Gastroesophageal sphincter (tissue), 4 donors: ENCODE results near the gene P3H1. TPM values are rescaled to one million over a fixed set of nuclear protein-coding genes. Genes with fewer than 3 reads are reported as not detected.

Experiments used
- ATAC-seq: fragments of 150-250 bp; one replicate; pipeline ENCODE4 v1.9.1; 2016; ENCODE audit warnings: mild to moderate bottlenecking, moderate library complexity
- H3K27ac ChIP-seq, 4 donors: fragments of 200-600 bp; sonication (generic) in 3 of 4; 1 replicate in 3 of 4; 2 replicates in 1 of 4; pipeline ENCODE4 v1.5.1; 2016 to 2019
- H3K27me3 ChIP-seq: fragments of 200-600 bp; sonication (generic); one replicate; pipeline ENCODE4 v1.5.1; 2019
- H3K36me3 ChIP-seq, 2 donors: fragments of 200-600 bp; sonication (generic); one replicate each; pipeline ENCODE4 v1.5.1; 2019; ENCODE audit warnings: control low read depth in 1 of 2
- H3K4me1 ChIP-seq, 3 donors: fragments of 200-600 bp; sonication (generic); 1 replicate in 2 of 3; 2 replicates in 1 of 3; pipeline ENCODE4 v1.5.1; 2016 to 2019; ENCODE audit warnings: control low read depth in 2 of 3
- H3K4me3 ChIP-seq, 2 donors: fragments of 200-600 bp; sonication (generic); one replicate each; pipeline ENCODE4 v1.5.1; 2019; ENCODE audit warnings: mild to moderate bottlenecking in 1 of 2, moderate library complexity in 1 of 2
- H3K9me3 ChIP-seq, 3 donors: fragments of 200-600 bp; sonication (generic); one replicate each; pipeline ENCODE4 v1.5.1; 2017 to 2019; ENCODE audit warnings: control low read depth in 2 of 3
- CTCF ChIP-seq, 4 experiments: fragments of 200-600 bp in 2 of 4; fragments of 450-650 bp in 2 of 4; sonication (generic) in 1 of 4; IDR thresholded peaks; one replicate each; pipeline ENCODE4 v1.5.1; 2017 to 2019; ENCODE audit warnings: antibody characterized with exemption in 4 of 4, mild to moderate bottlenecking in 2 of 4, moderate library complexity in 2 of 4
- EP300 ChIP-seq: sonication (generic); formaldehyde crosslinking; IDR thresholded peaks from one replicate; pipeline ENCODE4 v1.6.1; 2017; ENCODE audit warnings: antibody characterized with exemption, mild to moderate bottlenecking
- POLR2A ChIP-seq, 2 donors: fragments of 450-650 bp; IDR thresholded peaks; one replicate each; pipeline ENCODE4 v1.6.1; 2017; ENCODE audit warnings: antibody characterized with exemption in 2 of 2, mild to moderate bottlenecking in 2 of 2, moderate library complexity in 1 of 2
- POLR2AphosphoS5 ChIP-seq: sonication (generic); formaldehyde crosslinking; IDR thresholded peaks from one replicate; pipeline ENCODE4 v1.6.1; 2017; ENCODE audit warnings: antibody characterized with exemption
- WGBS, 2 donors: methylation state at CpG; one replicate each; pipeline ENCODE4 v1.1.5; 2018; ENCODE audit warnings: low coverage in 1 of 2; 5-methylcytosine and 5-hydroxymethylcytosine counted together
- total RNA-seq, 4 donors: library from RNA; depleted of rRNA; stranded (reverse); fragments of >200 nt; gene quantifications; one replicate each; pipeline ENCODE4 v1.1.0, GENCODE V29; 2016

The P3H1 gene
- total RNA-seq, 4 donors from 2014 or later, result 21.7 to 27.4 (median 23.0) TPM

- no peak for ATAC-seq
- Histone ChIP-seq H3K27ac (no peak overlapping the region), H3K27me3 (no peaks in the 10 kb centered on the region), H3K4me1 (no peaks in the 10 kb centered on the region), H3K4me3 (no peak overlapping the region), H3K36me3 (peaks cover 4 to 99% of the 10 kb centered on the region in 2 donors), H3K9me3 (no peaks in the 10 kb centered on the region)
- no peak for TF ChIP-seq POLR2A (IDR thresholded peaks at IDR 0.05)
- WGBS, 2 donors, result 84 to 100% methylated on average over 4 to 6 of the region's 7 CpGs
Measured at GRCh38 chr1:42703888-42704464, 62.9 kb downstream of the P3H1 start.

- H3K9me3 ChIP-seq, result no peaks in the 10 kb centered on the region
- H3K4me1 ChIP-seq, result peaks cover 0 to 3% (median 0%) of the 10 kb centered on the region in 3 donors
- H3K4me3 ChIP-seq, result no peak overlapping the region
- TF ChIP-seq CTCF (IDR thresholded peaks at IDR 0.05) (no peak), POLR2AphosphoS5 (no peak), EP300 (no peak), POLR2A (IDR thresholded peaks at IDR 0.05) (no peak)
- no peaks in the 10 kb centered on the region for H3K27me3 ChIP-seq
- H3K27ac ChIP-seq, result no peak overlapping the region
- ATAC-seq, result no peak
- H3K36me3 ChIP-seq, result peaks cover 7 to 98% of the 10 kb centered on the region in 2 donors
Measured at GRCh38 chr1:42700006-42700405, 66.8 kb downstream of the P3H1 start.

GRCh38 chr1:42698081-42698813 lies 68.6 kb downstream of the P3H1 start:
- H3K36me3 ChIP-seq, result peaks cover 7 to 81% of the 10 kb centered on the region in 2 donors
- no peak overlapping the region for H3K27ac ChIP-seq
- H3K9me3 ChIP-seq, result no peaks in the 10 kb centered on the region
- no peaks in the 10 kb centered on the region for H3K27me3 ChIP-seq
- no peak for TF ChIP-seq CTCF (IDR thresholded peaks at IDR 0.05)
- no peak for TF ChIP-seq EP300
- no peak for TF ChIP-seq POLR2AphosphoS5
- TF ChIP-seq POLR2A (IDR thresholded peaks at IDR 0.05), result no peak
- no peak for ATAC-seq
- H3K4me1 ChIP-seq, result peaks cover 0 to 15% (median under 1%) of the 10 kb centered on the region in 3 donors
- WGBS, 2 donors, result 86 to 91% methylated on average over 4 of the region's 4 CpGs
- H3K4me3 ChIP-seq, result no peak overlapping the region

Other genes with a start within 250 kb of the P3H1 start
- gene PPIH, start 108.6 kb downstream of the P3H1 start, total RNA-seq, result 10 to 100 TPM; 15.0 to 33.3 (median 21.0) TPM
- gene YBX1, start 84.6 kb downstream of the P3H1 start, total RNA-seq, result 100 to 1,000 TPM; 625 to 985 (median 777) TPM
- gene CLDN19, start 26.8 kb downstream of the P3H1 start, total RNA-seq, result 1 to 10 TPM in 1 of 4 donors, not detected in 3; 1.5 TPM
- 1 to 10 TPM; 4.0 to 8.8 (median 8.0) TPM for gene C1orf50, start 221 bp upstream of the P3H1 start, total RNA-seq
- under 1 TPM in 1 of 4 donors, not detected in 3; 0.12 TPM for gene TMEM269, start 18.0 kb upstream of the P3H1 start, total RNA-seq
- gene ERMAP, start 50.1 kb upstream of the P3H1 start, total RNA-seq, result 10 to 100 TPM in 2 of 4 donors, 1 to 10 TPM in 2; 9.4 to 14.6 (median 10.5) TPM
- gene SVBP, start 50.4 kb upstream of the P3H1 start, total RNA-seq, result 10 to 100 TPM; 21.3 to 36.5 (median 22.6) TPM
- gene ZNF691, start 79.6 kb upstream of the P3H1 start, total RNA-seq, result 10 to 100 TPM; 11.2 to 22.4 (median 13.8) TPM
- gene SLC2A1, start 191.8 kb upstream of the P3H1 start, total RNA-seq, result 100 to 1,000 TPM in 1 of 4 donors, 10 to 100 TPM in 3; 23.5 to 106 (median 45.9) TPM